ENCODE measurements around the gene RPS28.
"Not testable (repeated sequence)": the region's sequence is repeated elsewhere in the genome, so short reads cannot be mapped to it uniquely, and the experiment has no call there.

The RPS28 gene

DNA sequence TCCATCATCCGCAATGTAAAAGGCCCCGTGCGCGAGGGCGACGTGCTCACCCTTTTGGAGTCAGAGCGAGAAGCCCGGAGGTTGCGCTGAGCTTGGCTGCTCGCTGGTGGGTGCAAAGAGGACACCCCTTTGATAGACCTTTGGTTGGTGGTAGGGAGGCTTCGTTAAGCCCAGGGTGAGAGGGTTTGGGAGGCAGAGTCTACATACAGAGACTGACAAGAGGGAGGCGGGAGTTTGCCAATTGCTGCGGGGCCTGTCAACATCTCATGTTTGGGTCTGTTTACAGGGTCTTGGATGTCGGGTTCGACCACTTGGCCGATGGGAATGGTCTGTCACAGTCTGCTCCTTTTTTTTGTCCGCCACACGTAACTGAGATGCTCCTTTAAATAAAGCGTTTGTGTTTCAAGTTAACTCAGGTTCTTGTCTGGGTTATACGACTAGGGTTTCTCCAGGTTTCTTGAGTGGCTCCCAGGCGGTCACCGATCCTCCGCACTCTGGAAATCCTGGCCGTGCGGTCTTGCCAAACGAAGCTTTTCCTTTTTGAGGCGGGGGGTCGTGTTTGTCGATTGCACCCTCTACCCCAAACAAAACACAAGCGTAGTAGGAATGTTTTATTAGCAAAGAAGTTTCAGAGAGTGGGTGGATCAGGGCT is 816 bp downstream of the RPS28 start:
- DNase-seq = no peak

GRCh38 chr19:8322638-8322997 is 1.3 kb downstream of the RPS28 start:
- DNase-seq = no peak

- DNase-seq = no peak
Observed at GRCh38 chr19:8323781-8324185, 2.5 kb downstream of the RPS28 start.

GRCh38 chr19:8324186-8325050 is 3.1 kb downstream of the RPS28 start:
- no peak for DNase-seq

- DNase-seq = no peak
Observed at GRCh38 chr19:8325454-8325853, 4.2 kb downstream of the RPS28 start.

DNA sequence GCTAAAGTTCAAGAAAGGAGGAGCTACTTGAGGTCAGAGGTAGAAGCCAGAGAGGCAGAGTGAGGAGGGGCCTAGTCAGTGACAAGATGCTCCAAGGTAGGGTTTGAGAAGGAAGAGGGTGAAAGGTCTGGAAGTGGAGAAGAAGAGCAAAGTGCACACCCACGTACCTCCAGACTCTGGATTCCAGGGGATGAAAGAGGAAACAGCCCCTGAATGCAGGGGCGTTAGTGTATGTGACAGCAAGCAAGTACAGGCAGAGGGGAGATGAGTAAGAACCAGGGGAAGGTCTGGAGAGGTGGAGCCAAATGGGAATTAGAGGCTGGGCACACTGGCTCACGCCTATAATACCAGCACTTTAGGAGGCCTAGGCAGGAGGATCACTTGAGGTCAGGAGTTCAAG is 8.7 kb downstream of the RPS28 start:
- no peak for DNase-seq

DNA sequence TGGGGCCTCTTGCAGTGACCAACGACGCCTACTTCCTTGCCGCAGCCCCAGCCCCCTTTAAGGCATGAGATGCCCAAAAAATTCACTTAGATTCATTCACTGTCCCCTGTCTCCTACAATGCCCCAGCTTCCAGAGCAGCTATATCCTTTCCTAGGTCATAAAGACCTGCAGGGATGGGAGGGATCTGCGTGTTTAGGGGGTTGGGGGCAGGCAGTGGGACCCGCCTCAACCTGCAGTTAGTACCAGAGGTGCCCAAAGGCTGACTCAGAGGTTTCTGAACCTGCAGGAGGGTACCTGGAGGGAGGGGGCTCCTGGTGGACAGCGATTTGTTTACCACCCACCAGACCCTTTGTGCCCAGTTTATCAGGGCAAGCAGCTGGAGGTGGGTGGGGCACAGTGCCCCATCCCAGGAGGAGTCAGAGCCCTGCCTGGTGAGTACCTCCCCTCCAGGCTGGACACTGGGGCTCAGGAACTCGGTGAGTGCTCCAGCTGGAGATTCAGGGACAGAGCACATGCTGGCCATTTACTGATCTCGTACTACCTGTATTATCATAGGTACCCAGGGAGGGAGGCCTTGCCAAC is 10.1 kb downstream of the RPS28 start:
- DNase-seq = no peak

DNA sequence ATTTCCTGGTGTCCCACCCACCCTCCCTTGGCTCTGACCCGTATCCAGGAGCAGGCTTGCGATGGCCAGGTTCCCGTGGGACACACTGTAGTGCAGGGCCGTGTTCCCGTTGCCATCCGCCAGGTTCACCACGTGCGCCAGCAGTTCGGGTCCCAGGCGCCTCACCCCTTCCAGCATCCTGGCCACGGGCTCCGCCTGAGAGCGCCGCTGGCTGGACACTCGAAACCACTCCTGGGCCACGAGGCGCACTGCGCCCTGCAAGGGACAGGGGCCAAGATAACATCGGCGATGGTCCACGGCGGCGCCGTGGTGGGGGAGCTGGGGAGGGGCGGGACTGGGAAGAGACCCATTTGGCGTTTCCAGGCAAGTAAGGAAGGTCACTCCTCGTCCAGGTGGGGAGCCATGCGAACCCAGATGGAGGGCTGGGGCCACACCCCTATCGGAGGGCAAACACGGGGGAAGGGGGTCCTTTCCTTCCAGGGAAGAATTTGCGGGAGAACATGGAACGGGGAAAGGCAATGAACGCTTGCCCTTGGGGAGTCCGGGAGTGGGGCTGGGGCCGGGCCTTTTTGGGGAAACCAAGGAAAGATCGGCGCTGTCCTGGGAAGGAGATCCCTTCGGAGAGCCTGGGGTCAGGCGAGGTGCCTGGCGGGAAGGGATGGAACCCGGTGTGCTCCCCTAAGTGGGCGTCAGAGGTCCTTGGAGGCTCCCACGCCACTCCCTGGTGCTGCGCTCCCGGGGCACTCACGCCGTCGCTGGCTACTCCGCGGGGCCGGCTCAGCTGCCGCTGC is 11.9 kb downstream of the RPS28 start:
- no peak for DNase-seq

DNA sequence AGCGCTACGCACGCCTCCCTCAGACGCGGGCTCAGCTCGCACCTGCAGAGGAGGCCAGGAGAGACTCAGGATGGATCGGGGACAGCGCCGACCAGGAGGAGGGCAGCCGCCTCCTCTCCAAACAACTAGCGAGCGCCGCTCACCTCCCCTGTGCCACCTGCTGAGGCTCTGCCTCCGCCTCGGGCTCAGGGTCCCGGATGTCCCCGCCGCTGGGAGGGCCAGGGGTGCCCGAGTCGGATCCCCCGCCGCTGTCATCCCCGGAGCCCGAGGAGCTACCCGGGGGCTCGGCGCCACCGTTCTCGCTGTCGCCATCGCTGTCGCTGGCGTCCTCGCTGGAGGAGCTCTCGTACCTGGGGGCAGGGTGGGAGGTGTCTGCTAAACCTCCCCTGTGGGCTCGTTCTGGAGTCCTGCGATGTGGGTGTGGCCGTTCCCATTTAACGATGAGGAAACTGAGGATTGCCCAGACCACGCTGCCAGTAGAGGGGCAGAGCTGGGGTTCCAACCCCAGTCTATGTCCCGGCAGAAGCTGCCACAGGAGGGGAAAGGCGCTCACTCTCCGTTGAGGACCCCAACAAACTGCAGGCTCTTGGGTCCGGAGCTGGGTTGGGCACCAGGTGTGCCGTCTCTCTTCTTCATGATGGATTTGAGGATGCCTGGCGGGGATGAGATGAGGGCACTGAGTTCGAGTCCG is 12.6 kb downstream of the RPS28 start:
- DNase-seq = no peak

- DNase-seq = no peak
Observed at GRCh38 chr19:8334458-8335342, 13.4 kb downstream of the RPS28 start.

- DNase-seq = no peak
Observed at GRCh38 chr19:8335343-8336071, 14.2 kb downstream of the RPS28 start.

- DNase-seq = no peak
Observed at GRCh38 chr19:8336072-8336569, 14.8 kb downstream of the RPS28 start.

GRCh38 chr19:8336660-8337059 is 15.4 kb downstream of the RPS28 start:
- DNase-seq = no peak

GRCh38 chr19:8337728-8338127 is 16.4 kb downstream of the RPS28 start:
- DNase-seq = no peak

DNA sequence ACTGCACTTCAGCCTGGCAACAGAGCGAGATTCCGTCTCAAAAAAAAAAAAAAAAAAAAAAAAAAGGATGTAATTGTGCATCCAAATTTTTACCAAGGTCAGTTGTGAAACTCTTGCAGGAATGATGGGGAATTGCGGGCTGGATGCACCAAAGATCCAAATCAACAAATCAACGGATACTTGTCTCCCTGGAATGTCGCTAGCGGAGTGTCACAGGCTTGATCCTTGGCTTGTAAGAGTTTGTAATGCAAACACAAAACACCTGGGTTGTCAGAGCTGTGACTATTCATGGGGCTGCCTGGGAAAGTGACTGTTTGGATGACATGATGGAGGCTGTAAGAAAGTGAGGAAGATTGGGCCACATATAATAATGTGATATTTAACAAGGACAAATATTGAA is 17.5 kb downstream of the RPS28 start:
- no peak for DNase-seq

DNA sequence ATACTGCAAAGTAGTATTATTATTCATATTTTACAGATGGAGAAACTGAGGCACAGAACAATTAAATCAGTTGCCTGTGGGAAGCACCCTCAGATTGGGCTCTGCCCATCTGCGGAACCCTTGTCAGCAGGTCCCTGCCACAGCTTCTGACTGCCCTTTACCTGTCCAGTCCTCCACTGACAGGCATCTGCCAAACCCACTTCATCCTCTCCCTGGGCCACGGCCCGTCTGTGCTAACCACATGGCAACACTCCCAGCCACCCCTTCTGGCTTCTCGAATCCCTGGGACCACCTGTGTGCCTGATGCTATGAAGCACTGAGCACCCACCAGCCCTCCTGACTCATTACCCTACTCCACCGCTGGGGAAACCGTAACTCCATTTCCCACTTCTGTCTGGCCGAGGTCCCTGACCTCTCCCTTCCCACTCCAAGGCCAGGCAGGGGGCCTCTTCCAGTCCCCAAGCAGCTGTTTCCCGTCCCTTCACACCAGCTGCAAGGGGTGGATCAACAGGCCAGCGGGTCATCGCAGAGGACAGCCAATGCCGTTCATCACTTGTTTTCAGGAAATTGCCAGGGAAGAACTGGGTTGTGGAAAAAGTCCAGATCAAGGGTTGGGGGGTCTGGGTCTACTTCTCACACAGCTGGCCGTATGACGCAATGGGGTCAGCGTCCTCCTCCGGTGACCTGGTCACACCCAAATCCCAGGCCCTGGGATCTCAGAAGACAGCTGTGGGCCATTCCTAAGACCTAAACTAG is 19.2 kb downstream of the RPS28 start:
- no peak for DNase-seq

GRCh38 chr19:8341504-8341903 is 20.2 kb downstream of the RPS28 start:
- not testable (repeated sequence) for DNase-seq

DNA sequence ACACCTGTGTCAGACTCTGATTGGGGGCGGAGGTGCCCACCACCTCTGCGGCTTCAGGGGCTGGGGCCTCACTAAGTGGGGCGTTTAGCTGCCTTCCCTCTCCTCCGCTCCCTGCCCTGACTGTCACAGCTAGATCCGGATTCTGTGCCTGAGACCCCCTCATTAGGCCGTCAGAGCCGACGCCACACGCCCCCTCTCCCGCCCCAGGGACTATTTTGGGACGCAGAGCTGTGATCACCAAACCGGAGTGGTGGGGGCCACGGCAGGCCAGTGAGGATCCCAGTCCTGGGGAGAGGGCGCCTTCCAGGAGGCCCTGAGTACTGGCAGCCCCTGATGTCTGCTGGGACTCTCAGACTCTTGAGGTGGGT is 21.0 kb downstream of the RPS28 start:
- no peak for DNase-seq

GRCh38 chr19:8342684-8343482 is 21.6 kb downstream of the RPS28 start, which contains the start of gene KANK3:
KANK3 (minus strand) TSS chr19:8343262; CDS start chr19:8337828, 5,434 bp downstream.
- DNase-seq = peak; percentile 70
